IMR-90 (cell line): ENCODE results near the gene SLC7A10. TPM values are rescaled to one million over a fixed set of nuclear protein-coding genes. Genes with fewer than 3 reads are reported as not detected.

Experiments used
- ATAC-seq: fragments of 200-7000 bp; cut with Tn5 transposase; 2 replicates; pipeline ENCODE4 v1.9.1; 2020; ENCODE audit warnings: low read depth, mild to moderate bottlenecking, moderate library complexity
- BruUV-seq: library from RNA; stranded (reverse); fragments of 400-500 nt; replicated peaks from 2 replicates; lab custom pipeline; 2021; lab: Mats Ljungman, UMichigan
- CTCF ChIA-PET: fragments of 300-600 bp; formaldehyde crosslinking; extraction: SDS; loops from one replicate; lab custom pipeline; 2021; ENCODE audit warnings: antibody characterized with exemption; lab: Yijun Ruan, JAX
- POLR2A ChIA-PET: fragments of 300-600 bp; sonication (Branson Sonifier 250); formaldehyde crosslinking; loops from one replicate; lab custom pipeline; 2022; ENCODE audit warnings: antibody characterized with exemption; ENCODE audit not compliant: unreplicated experiment; lab: Charles Lee
- DNase-seq: peaks from one replicate; pipeline ENCODE4 v3.0.0; 2013
- H2AFZ ChIP-seq: replicated peaks from 2 replicates; pipeline ENCODE3; 2013; ENCODE audit warnings: low read length, mild to moderate bottlenecking; ENCODE audit not compliant: poor library complexity
- H2AK5ac ChIP-seq: 2 replicates; pipeline ENCODE4 v1.6.1; 2013; ENCODE audit warnings: low read depth, low read length, inconsistent platforms
- H2AK9ac ChIP-seq: replicated peaks from 2 replicates; pipeline ENCODE3; 2013; ENCODE audit warnings: mild to moderate bottlenecking, low read depth, low read length, moderate library complexity; ENCODE audit not compliant: poor library complexity
- H2BK120ac ChIP-seq: 2 replicates; pipeline ENCODE4 v1.6.1; 2013; ENCODE audit warnings: low read depth, low read length, inconsistent platforms
- H2BK15ac ChIP-seq: 3 replicates; pipeline ENCODE4 v1.6.1; 2013; ENCODE audit warnings: low read depth, low read length, inconsistent platforms
- H2BK20ac ChIP-seq: 2 replicates; pipeline ENCODE4 v1.6.1; 2013; ENCODE audit warnings: low read depth, mild to moderate bottlenecking, inconsistent platforms, low read length, moderate library complexity
- H2BK5ac ChIP-seq: 2 replicates; pipeline ENCODE4 v1.6.1; 2013; ENCODE audit warnings: mild to moderate bottlenecking, low read depth, low read length, inconsistent platforms; ENCODE audit not compliant: poor library complexity, severe bottlenecking
- H3K14ac ChIP-seq: replicated peaks from 2 replicates; pipeline ENCODE4 v1.6.1; 2013; ENCODE audit warnings: low read depth, low read length, inconsistent platforms
- H3K18ac ChIP-seq: 2 replicates; pipeline ENCODE4 v1.6.1; 2013; ENCODE audit warnings: low read depth, low read length, control low read depth
- H3K23ac ChIP-seq: 2 replicates; pipeline ENCODE4 v1.6.1; 2013; ENCODE audit warnings: low read depth, low read length, inconsistent platforms
- H3K27ac ChIP-seq: 2 replicates; pipeline ENCODE4 v1.5.1; 2013; ENCODE audit warnings: mild to moderate bottlenecking, control low read depth, low read length; ENCODE audit not compliant: insufficient read depth
- H3K27me3 ChIP-seq: 2 replicates; pipeline ENCODE4 v1.6.1; 2013; ENCODE audit warnings: low read length; ENCODE audit not compliant: control insufficient read depth, insufficient read depth
- H3K36me3 ChIP-seq: 2 replicates; pipeline ENCODE4 v1.6.1; 2013; ENCODE audit warnings: low read length, mixed read lengths; ENCODE audit not compliant: control insufficient read depth, insufficient read depth
- H3K4ac ChIP-seq: 2 replicates; pipeline ENCODE4 v1.6.1; 2013; ENCODE audit warnings: low read depth, low read length, inconsistent platforms
- H3K4me1 ChIP-seq: 2 replicates; pipeline ENCODE4 v1.6.1; 2013; ENCODE audit warnings: low read length, mixed read lengths; ENCODE audit not compliant: control insufficient read depth, insufficient read depth
- H3K4me2 ChIP-seq: 2 replicates; pipeline ENCODE4 v1.6.1; 2013; ENCODE audit warnings: low read depth, mild to moderate bottlenecking, control low read depth, low read length, moderate library complexity
- H3K4me3 ChIP-seq: 2 replicates; pipeline ENCODE4 v1.5.1; 2013; ENCODE audit warnings: low read depth, mild to moderate bottlenecking, control low read depth, low read length, moderate library complexity; ENCODE audit not compliant: insufficient read depth
- H3K56ac ChIP-seq: 2 replicates; pipeline ENCODE4 v1.6.1; 2013; ENCODE audit warnings: low read length, inconsistent platforms; ENCODE audit not compliant: insufficient read depth; ENCODE audit errors: extremely low read depth
- H3K79me1 ChIP-seq, 2 experiments: 2 replicates each; pipeline ENCODE4 v1.6.1; 2013; ENCODE audit warnings: low read length in 2 of 2, inconsistent platforms in 1 of 2, low read depth in 1 of 2
- H3K9ac ChIP-seq: 2 replicates; pipeline ENCODE4 v1.6.1; 2013; ENCODE audit warnings: low read depth, low read length, control low read depth
- H3K9me1 ChIP-seq: 2 replicates; pipeline ENCODE4 v1.6.1; 2013; ENCODE audit warnings: low read length, inconsistent platforms; ENCODE audit not compliant: insufficient read depth
- H3K9me3 ChIP-seq: 2 replicates; pipeline ENCODE4 v1.6.1; 2013; ENCODE audit warnings: low read length; ENCODE audit not compliant: control insufficient read depth, insufficient read depth
- H4K20me1 ChIP-seq: 2 replicates; pipeline ENCODE4 v1.6.1; 2013; ENCODE audit warnings: low read length, inconsistent platforms; ENCODE audit not compliant: insufficient read depth
- H4K5ac ChIP-seq: 2 replicates; pipeline ENCODE4 v1.6.1; 2013; ENCODE audit warnings: mild to moderate bottlenecking, low read depth, low read length, control low read depth
- H4K8ac ChIP-seq, 2 experiments: 2 replicates each; pipeline ENCODE4 v1.6.1; 2013; ENCODE audit warnings: low read depth in 2 of 2, low read length in 2 of 2, control low read depth in 1 of 2, inconsistent platforms in 1 of 2
- H4K91ac ChIP-seq: 2 replicates; pipeline ENCODE4 v1.6.1; 2013; ENCODE audit warnings: low read depth, low read length, inconsistent platforms; ENCODE audit not compliant: insufficient read depth
- BHLHE40 ChIP-seq: fragments of 150-350 bp; IDR thresholded peaks from 2 replicates; pipeline ENCODE4 v1.6.1; 2016; ENCODE audit warnings: mild to moderate bottlenecking, low read depth, low read length
- CEBPB ChIP-seq: IDR thresholded peaks from 2 replicates; pipeline ENCODE4 v1.6.1; 2012; ENCODE audit warnings: low read depth, low read length, improper control_type of control experiment
- CHD1 ChIP-seq: IDR thresholded peaks from 2 replicates; pipeline ENCODE4 v1.6.1; 2012; ENCODE audit warnings: low read depth, low read length, improper control_type of control experiment
- ELK1 ChIP-seq: fragments of 150-350 bp; IDR thresholded peaks from 2 replicates; pipeline ENCODE4 v1.6.1; 2016; ENCODE audit warnings: low read depth, mild to moderate bottlenecking, low read length, moderate library complexity, borderline replicate concordance
- FOS ChIP-seq: fragments of 150-350 bp; IDR thresholded peaks from 2 replicates; pipeline ENCODE4 v1.6.1; 2016; ENCODE audit warnings: low read depth, low read length
- MAFK ChIP-seq: IDR thresholded peaks from 2 replicates; pipeline ENCODE4 v1.6.1; 2012; ENCODE audit warnings: low read depth, low read length, improper control_type of control experiment
- MAZ ChIP-seq: IDR thresholded peaks from 2 replicates; pipeline ENCODE4 v1.6.1; 2012; ENCODE audit warnings: low read depth, mild to moderate bottlenecking, low read length, improper control_type of control experiment, moderate library complexity, borderline replicate concordance
- MXI1 ChIP-seq: IDR thresholded peaks from 2 replicates; pipeline ENCODE4 v1.6.1; 2012; ENCODE audit warnings: low read depth, mild to moderate bottlenecking, low read length, moderate library complexity, borderline replicate concordance
- NFE2L2 ChIP-seq: fragments of 150-350 bp; IDR thresholded peaks from 2 replicates; pipeline ENCODE4 v1.6.1; 2016; ENCODE audit warnings: low read depth, mild to moderate bottlenecking, low read length
- POLR2A ChIP-seq: IDR thresholded peaks from 2 replicates; pipeline ENCODE4 v1.6.1; 2012; ENCODE audit warnings: mild to moderate bottlenecking, low read depth, low read length
- RAD21 ChIP-seq: IDR thresholded peaks from 2 replicates; pipeline ENCODE4 v1.6.1; 2012; ENCODE audit warnings: low read length, improper control_type of control experiment
- RCOR1 ChIP-seq: IDR thresholded peaks from 2 replicates; pipeline ENCODE4 v1.6.1; 2012; ENCODE audit warnings: mild to moderate bottlenecking, low read length, improper control_type of control experiment; ENCODE audit not compliant: insufficient replicate concordance
- RFX5 ChIP-seq: IDR thresholded peaks from 2 replicates; pipeline ENCODE4 v1.8.0; 2012; ENCODE audit warnings: low read depth, mild to moderate bottlenecking, low read length, moderate library complexity
- SMC3 ChIP-seq: fragments of 150-350 bp; IDR thresholded peaks from 2 replicates; pipeline ENCODE4 v1.6.1; 2016; ENCODE audit warnings: low read depth, mild to moderate bottlenecking, antibody characterized with exemption, low read length, moderate library complexity
- USF2 ChIP-seq: fragments of 150-350 bp; IDR thresholded peaks from 2 replicates; pipeline ENCODE4 v1.6.1; 2017; ENCODE audit warnings: mild to moderate bottlenecking, antibody characterized with exemption, low read length, low read depth
- WGBS, 2 experiments: methylation state at CpG; one replicate each; pipeline versions ENCODE4 v1.1.5 to v1.1.7; 2013; ENCODE audit warnings: missing lambda C conversion rate in 2 of 2; ENCODE audit not compliant: insufficient read length in 1 of 2; ENCODE audit errors: extremely low coverage in 2 of 2; 5-methylcytosine and 5-hydroxymethylcytosine counted together
- dilution Hi-C: fragments of 300-500 bp; cut with HindIII; formaldehyde crosslinking; loops from one replicate; pipeline ENCODE4 v1.14.3; 2018; ENCODE audit warnings: low sequenced_read_pairs; ENCODE audit not compliant: unreplicated experiment
- in situ Hi-C: fragments of 300-500 bp; cut with MboI; formaldehyde crosslinking; loops from 3 replicates; pipeline ENCODE4 v1.14.3; 2019; ENCODE audit warnings: low sequenced_read_pairs, inconsistent platforms, mixed read lengths
- intact Hi-C: fragments of 100-400 bp; cut with micrococcal nuclease; formaldehyde crosslinking; loops from 2 replicates; pipeline ENCODE4 v1.10.0; 2022
- polyA plus RNA-seq, 3 experiments: library from polyadenylated mRNA; depleted of rRNA; stranded (reverse); fragments of >200 nt; gene quantifications; 2 replicates each; pipeline ENCODE4 v1.2.3, GENCODE V29; 2012; ENCODE audit warnings: low replicate concordance in 1 of 3
- total RNA-seq: library from RNA; depleted of rRNA; stranded (reverse); fragments of >200 nt; gene quantifications from 2 replicates; pipeline ENCODE4 v1.2.3, GENCODE V29; 2012

SLC7A10 gene
- total and polyA plus RNA-seq, 2 of the 4 experiments (the other 2 are of a cell fraction) = not detected

- H3K36me3 ChIP-seq = peaks cover 19% of the 10 kb centered on the region
- no peak overlapping the region for H4K8ac ChIP-seq
- peak overlapping the region; percentile 21 for H2AFZ ChIP-seq
- H3K27me3 ChIP-seq = no peaks in the 10 kb centered on the region
- no peak overlapping the region for H3K18ac ChIP-seq
- H2AK5ac ChIP-seq = no peak overlapping the region
- no peak overlapping the region for H3K9ac ChIP-seq
- no peak overlapping the region for H3K56ac ChIP-seq
- ATAC-seq (no peak), DNase-seq (no peak)
- H2BK5ac ChIP-seq = no peak overlapping the region
- H3K4me2 ChIP-seq = no peak overlapping the region
- H2BK120ac ChIP-seq = no peak overlapping the region
- peaks cover 5% of the 10 kb centered on the region; the same call in 1 of the 2 replicates for H3K9me1 ChIP-seq
- H2BK20ac ChIP-seq = no peak overlapping the region
- no peak overlapping the region for H3K23ac ChIP-seq
- H4K91ac ChIP-seq = no peak overlapping the region
- dilution Hi-C loops (no loop called here), intact Hi-C loops (no loop called here), in situ Hi-C loops (no loop called here)
- no peaks in the 10 kb centered on the region for H3K9me3 ChIP-seq
- H3K4me1 ChIP-seq = no peaks in the 10 kb centered on the region
- no peak overlapping the region for H2AK9ac ChIP-seq
- H3K14ac ChIP-seq = no peak overlapping the region
- H4K20me1 ChIP-seq = peaks cover 4% of the 10 kb centered on the region; the same call in 1 of the 2 replicates
- ChIA-PET POLR2A (no interaction called here), CTCF (no interaction called here)
- H3K79me1 ChIP-seq = peaks cover 0 to 8% of the 10 kb centered on the region in 2 experiments; a peak in 1 of 4 replicates
- 91% methylated on average over 16 of the region's 27 CpGs; no CpG with 5 or more reads in 1 of the 2 experiments for WGBS, 2 experiments
- no peak overlapping the region for H3K4ac ChIP-seq
- no peak overlapping the region for H4K5ac ChIP-seq
- no TSS peak for BruUV-seq
- H3K4me3 ChIP-seq = no peak overlapping the region
- no peak overlapping the region for H3K27ac ChIP-seq
- H2BK15ac ChIP-seq = no peak overlapping the region
- no peak for TF ChIP-seq MXI1
- no peak for TF ChIP-seq ELK1
- no peak for TF ChIP-seq CEBPB
- TF ChIP-seq BHLHE40 = no peak
- no peak for TF ChIP-seq SMC3
- TF ChIP-seq RCOR1 = no peak
- TF ChIP-seq RAD21 = no peak
- TF ChIP-seq POLR2A = no peak
- no peak for TF ChIP-seq FOS
- TF ChIP-seq USF2 = no peak
- TF ChIP-seq NFE2L2 = no peak
- TF ChIP-seq MAZ = no peak
- no peak for TF ChIP-seq MAFK
- no peak for TF ChIP-seq CHD1
- TF ChIP-seq RFX5 = no peak
Measured at GRCh38 chr19:33202546-33203507, 22.8 kb downstream of the SLC7A10 start.
